HG03520 (cell line): ENCODE measurements around the gene SYT2.
"Not testable (repeated sequence)": the region's sequence is repeated elsewhere in the genome, so short reads cannot be mapped to it uniquely, and the experiment has no call there.

Source experiments
- ATAC-seq: cut with Tn5 transposase; IDR thresholded peaks from one replicate; pipeline ENCODE4 v1.9.1; 2021; ENCODE audit warnings: mild to moderate bottlenecking, moderate library complexity; ENCODE audit not compliant: unreplicated experiment

Gene SYT2

GRCh38 chr1:202599669-202600431 is 110.4 kb downstream of the SYT2 start:
- ATAC-seq, result no peak

- no peak for ATAC-seq
Measured at GRCh38 chr1:202597090-202597761, 113.0 kb downstream of the SYT2 start.

GRCh38 chr1:202596638-202597037 is 113.6 kb downstream of the SYT2 start:
- no peak for ATAC-seq

DNA sequence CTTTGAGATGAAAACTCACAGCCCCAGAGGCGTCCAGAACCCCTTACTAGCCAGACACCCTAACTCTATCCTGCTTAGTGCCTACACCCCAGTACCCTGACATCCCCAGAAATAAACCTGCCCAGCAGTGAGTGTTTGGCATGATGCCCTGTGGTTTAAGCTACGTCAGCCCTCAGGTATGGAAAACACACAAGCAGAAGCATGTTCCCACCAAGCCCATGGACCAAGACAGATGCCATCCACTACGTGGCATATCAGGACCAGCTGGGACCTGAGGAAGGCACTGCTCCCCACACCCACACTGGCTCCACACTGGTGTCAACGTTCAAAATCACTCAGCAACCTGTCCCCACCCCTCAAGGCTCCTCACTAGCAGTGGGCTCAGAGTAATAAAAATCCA is 116.4 kb downstream of the SYT2 start:
- no peak for ATAC-seq

- no peak for ATAC-seq
Measured at GRCh38 chr1:202592146-202592545, 118.1 kb downstream of the SYT2 start.

GRCh38 chr1:202591515-202591914 is 118.7 kb downstream of the SYT2 start:
- no peak for ATAC-seq

DNA sequence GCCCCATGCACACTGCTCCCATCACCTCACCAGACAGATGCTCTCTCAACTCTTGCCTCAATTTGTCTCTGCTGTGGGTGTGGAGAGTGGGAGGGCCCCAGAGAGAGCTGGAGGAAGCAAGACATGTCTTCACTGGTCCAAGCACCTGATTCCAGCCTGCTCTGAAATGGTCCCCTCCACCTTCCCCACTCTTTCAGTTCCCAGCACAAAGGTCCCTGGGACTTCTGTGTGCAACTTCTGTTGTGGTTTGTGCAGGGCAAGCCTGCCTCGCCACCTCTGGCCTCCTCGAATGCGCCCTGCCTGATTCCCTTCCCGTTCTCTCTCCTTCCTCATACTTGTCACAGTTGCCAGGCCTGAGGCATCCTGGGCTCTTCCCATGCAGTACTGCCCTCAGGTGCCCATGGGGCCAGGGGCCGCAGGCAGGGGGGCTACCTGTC is 119.3 kb downstream of the SYT2 start:
- no peak for ATAC-seq

DNA sequence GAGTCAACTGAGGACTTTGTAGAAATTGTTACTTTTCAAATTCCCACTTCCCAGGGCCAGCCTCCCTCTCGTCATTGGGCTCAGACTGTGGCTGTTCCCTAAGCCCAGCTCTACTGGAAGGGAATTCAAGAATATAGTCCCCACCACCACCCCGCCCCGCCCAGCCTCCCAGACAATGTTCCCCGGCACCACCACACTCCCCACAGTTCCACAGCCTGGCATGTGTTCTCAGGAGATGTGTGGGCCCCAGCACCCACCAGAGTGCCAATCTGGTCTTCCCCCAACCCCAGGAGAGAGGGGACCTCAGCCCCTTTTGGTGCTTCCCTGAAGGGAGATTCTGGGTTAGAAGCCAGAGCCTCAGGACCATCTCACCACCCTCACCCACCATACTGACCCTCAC is 120.1 kb downstream of the SYT2 start:
- no peak for ATAC-seq

DNA sequence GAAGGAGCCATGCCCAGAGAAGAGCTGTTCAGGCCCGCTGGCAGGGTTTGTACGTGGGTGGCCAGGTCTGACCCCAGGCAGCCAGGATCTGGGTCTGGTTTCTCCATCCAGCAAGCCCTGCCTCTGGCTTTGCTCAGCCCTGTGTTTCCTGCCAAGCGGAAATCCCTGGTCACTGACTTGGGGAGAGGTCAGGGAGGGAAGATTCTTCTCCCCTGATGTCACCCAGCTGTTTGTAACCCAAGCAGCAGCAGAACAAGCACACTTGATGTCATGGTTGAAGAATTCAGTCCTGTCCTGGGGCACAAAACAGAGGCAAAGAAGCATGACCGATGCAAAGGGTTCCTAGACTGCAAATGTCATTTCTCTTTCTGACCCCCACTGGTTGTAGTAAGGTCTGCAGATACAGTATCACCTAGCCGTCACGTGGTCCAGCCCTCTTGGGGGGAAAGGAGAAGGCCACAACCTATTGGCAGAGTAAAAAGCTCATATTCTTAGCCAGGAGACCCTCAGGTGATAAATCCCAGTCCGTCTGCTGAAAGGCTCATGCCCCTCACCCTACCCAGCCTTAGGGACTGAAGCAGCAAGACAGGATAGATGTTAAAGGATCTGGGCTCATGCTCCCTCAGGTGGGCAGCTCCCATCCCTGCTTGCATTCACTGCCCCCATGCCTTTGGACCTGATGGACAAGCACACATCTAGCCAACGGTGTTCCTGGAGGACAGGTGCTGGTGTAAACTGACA is 120.9 kb downstream of the SYT2 start:
- no peak for ATAC-seq

- no peak for ATAC-seq
Measured at GRCh38 chr1:202588503-202589189, 121.6 kb downstream of the SYT2 start.

DNA sequence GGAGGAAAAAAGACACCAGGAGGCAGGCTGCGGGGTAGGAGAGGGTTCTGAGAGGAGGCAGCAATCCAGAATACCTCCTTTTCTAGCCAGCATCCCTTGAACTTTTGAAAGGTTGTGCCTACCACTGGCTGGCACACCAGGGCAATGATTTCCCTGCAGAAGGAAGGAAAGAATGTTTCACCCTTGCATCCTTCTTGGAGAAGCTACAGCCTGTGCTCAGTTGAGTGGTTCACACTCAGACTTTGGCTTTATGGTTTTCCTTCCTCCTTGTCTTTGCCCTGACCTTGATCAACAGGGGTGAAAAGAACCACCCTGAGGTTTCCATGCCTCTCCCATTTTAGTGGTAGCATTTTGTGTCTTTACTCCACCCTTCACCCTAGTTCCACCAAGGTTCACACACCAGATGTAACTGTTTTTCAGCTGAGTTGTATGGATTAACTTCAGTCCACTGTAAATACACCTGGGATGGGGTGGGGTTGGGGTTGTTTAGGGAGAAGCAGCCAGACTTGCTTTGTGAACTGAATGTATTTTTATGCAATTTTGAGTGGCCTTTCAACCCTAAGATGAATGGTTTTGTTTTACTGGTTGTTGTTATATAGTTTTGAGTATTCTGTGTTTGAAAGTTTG is 122.3 kb downstream of the SYT2 start:
- no peak for ATAC-seq

- no peak for ATAC-seq
Measured at GRCh38 chr1:202586871-202587270, 123.4 kb downstream of the SYT2 start.

- no peak for ATAC-seq
Measured at GRCh38 chr1:202586018-202586821, 124.0 kb downstream of the SYT2 start.

DNA sequence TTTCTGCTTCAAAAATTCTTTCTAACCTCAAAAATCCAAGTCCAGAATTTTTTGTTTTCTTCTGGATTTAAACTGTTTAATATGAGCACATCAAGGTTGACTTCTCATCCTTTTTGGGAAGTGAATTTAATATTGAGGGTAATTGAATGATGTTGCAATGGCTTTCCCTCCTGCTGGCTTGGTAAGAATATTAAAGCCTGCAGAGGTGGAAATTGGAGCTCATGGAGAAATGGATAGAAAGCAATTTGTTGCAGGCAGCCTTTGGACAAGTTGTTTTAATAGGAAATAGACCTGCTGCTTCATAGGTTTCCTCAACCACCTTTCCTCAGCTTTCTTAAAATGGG is 124.7 kb downstream of the SYT2 start:
- ATAC-seq, result no peak

DNA sequence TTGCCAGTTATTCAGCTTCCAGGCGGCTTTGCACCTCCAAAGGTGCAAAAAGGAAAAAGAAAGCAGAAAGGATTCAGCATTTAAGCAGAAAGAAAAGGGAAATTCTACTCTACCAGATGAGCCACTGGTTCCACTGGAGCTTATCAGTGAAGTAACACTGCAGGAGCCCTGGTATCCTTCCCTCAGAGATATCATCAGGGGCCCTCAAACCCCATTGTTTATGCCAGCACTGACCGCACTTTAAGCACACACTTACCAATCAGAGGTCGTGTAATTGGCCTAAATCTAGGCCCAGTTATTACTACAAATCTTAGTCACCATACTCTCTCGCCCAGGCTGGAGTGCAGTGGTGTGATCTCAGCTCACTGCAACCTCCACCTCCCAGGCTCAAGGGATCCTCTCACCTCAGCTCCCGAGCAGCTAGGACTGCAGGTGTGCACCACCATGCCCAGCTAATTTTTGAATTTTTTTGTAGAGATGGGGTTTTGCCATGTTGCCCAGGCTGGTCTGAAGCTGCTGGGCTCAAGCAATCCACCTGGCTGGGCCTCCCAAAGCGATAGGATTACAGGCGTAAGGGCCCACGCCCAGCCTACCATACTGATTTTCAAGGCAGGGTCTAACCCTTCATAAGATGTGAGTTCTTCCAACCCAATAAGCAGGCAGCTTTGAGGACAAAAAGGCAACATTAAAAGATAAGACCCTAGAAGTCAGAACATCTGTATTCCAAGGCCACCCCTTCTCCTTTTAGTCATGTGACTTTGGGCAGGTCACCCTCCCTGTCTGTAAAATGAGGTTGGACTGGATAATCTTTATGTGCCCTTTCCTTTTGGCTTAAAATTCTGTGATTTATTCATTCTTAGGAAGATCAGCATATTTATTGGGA is 125.3 kb downstream of the SYT2 start:
- no peak for ATAC-seq

- ATAC-seq, result not testable (repeated sequence)
Measured at GRCh38 chr1:202582350-202582749, 127.9 kb downstream of the SYT2 start.

DNA sequence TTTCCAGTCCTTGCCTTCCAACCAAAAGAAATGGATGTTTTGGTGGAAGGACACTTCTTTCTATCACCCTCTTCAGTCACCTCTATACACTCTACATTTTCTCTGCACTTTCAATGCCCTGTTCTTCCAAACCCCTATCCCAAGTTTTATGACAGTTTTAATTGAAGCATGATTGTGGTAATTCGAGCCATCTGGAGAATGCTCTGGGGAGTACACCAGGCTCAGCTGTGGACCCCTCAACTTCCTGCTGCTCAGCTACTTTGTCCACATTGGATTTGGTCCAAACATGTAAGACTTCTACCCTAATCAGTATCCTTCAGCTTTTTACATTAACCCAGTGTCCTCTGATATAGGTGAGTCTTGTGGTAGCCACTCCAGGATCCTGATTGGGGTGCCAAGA is 129.6 kb downstream of the SYT2 start:
- ATAC-seq, result no peak

GRCh38 chr1:202579806-202580205 is 130.4 kb downstream of the SYT2 start:
- no peak for ATAC-seq

DNA sequence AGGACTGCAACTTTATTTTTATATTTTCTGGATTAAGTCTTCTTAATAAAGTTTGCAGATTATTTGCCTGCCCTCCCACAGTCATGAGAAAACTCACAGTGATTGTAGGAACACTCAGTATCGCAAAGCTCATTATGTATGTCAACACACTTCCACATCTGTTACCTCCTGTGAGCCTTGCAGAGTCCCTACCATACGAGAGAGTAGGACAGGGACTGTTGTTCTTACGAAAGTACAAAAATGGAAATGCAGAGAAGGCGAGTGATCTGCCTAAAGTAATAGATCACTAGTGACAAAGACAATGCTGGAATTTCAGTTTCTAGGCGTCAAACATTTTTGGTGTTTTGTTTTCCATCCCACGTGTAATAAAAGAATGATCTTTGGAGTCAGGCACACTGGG is 131.7 kb downstream of the SYT2 start:
- ATAC-seq, result no peak
